HG03460 (cell line): ENCODE measurements around the gene NME1.

Experiments used
- ATAC-seq: cut with Tn5 transposase; IDR thresholded peaks from one replicate; pipeline ENCODE4 v1.9.1; 2021; ENCODE audit not compliant: unreplicated experiment

NME1 gene

GRCh38 chr17:51189162-51189561, 35.8 kb downstream of the NME1 start:
- ATAC-seq: no peak

- no peak for ATAC-seq
Measured at GRCh38 chr17:51189628-51190027, 36.3 kb downstream of the NME1 start.

- ATAC-seq: no peak
Measured at GRCh38 chr17:51191895-51192294, 38.5 kb downstream of the NME1 start.

DNA sequence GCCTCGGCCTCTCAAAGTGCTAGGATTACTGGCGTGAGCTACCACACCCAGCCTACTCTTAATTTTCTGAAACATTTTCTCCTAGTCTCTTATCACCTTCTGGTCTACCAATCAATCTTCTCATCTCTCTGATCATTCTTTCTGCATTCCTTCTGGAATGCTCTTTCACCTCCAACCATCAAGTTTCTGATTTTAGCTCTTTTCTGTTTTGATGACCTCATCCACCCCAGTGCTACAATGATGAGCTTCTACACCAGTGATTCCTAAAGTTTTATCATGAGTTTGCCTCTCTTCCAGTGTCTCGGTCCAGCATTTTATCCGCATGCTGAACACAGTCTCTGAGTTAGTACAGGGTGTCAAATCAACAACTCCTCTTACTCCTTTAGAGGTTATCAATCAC, 44.4 kb downstream of the NME1 start:
- ATAC-seq: no peak

- no peak for ATAC-seq
Measured at GRCh38 chr17:51200295-51200694, 46.9 kb downstream of the NME1 start.

GRCh38 chr17:51200846-51201245, 47.5 kb downstream of the NME1 start:
- no peak for ATAC-seq

GRCh38 chr17:51203838-51204237, 50.5 kb downstream of the NME1 start:
- no peak for ATAC-seq
